GM10266 (cell line): Measurements from ENCODE around the gene RAVER2.

Experiments
- DNase-seq: peaks from one replicate; pipeline ENCODE4 v3.0.0; 2012; ENCODE audit errors: extremely low spot score
- CTCF ChIP-seq: IDR thresholded peaks from 2 replicates; pipeline ENCODE4 v1.5.1; 2012; ENCODE audit warnings: mild to moderate bottlenecking, low read depth; ENCODE audit not compliant: control insufficient read depth, insufficient read depth; ENCODE audit errors: missing control alignments

RAVER2 gene

GRCh38 chr1:64822621-64823020 lies 77.7 kb downstream of the RAVER2 start:
- TF ChIP-seq CTCF = no peak
- DNase-seq = no peak

- peak; percentile 44 for DNase-seq
- TF ChIP-seq CTCF = peak; percentile 82
Measured at GRCh38 chr1:64823691-64824476, 79.0 kb downstream of the RAVER2 start.

GRCh38 chr1:64826991-64827390 lies 82.1 kb downstream of the RAVER2 start:
- no peak for DNase-seq
- TF ChIP-seq CTCF = no peak

GRCh38 chr1:64828829-64829228 lies 84.0 kb downstream of the RAVER2 start:
- DNase-seq = no peak

GRCh38 chr1:64829411-64830029 lies 84.6 kb downstream of the RAVER2 start:
- no peak for TF ChIP-seq CTCF
- no peak for DNase-seq

More at GRCh38 chr1:64828829-64829228, 84.0 kb downstream of the RAVER2 start:
- TF ChIP-seq CTCF = no peak

GRCh38 chr1:64830030-64830651 lies 85.3 kb downstream of the RAVER2 start:
- no peak for TF ChIP-seq CTCF
- no peak for DNase-seq

- no peak for TF ChIP-seq CTCF
- DNase-seq = no peak
Measured at GRCh38 chr1:64834734-64835133, 89.9 kb downstream of the RAVER2 start.
